ENCODE results near the gene FOCAD.

The FOCAD gene

DNA sequence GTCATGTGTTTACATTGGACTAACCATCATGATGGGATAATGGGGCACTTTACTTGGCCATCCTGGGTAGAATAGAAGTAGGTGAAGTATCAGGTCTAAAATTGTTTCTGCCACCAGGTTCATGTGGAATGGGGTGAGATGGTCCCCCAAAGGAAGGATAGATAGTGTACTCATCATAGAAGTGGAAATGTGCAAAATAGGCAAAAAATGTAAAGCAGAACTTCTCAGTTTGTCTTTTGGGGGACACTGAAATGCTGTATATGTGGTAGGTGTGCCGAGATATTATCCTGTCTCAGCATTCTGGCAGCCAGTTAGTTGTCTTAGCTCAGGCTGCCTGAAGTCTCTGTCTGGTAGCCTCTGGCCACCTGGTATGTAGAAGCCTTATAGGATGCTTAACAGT is 107.6 kb downstream of the FOCAD start:
- DNase-seq: no peak

DNA sequence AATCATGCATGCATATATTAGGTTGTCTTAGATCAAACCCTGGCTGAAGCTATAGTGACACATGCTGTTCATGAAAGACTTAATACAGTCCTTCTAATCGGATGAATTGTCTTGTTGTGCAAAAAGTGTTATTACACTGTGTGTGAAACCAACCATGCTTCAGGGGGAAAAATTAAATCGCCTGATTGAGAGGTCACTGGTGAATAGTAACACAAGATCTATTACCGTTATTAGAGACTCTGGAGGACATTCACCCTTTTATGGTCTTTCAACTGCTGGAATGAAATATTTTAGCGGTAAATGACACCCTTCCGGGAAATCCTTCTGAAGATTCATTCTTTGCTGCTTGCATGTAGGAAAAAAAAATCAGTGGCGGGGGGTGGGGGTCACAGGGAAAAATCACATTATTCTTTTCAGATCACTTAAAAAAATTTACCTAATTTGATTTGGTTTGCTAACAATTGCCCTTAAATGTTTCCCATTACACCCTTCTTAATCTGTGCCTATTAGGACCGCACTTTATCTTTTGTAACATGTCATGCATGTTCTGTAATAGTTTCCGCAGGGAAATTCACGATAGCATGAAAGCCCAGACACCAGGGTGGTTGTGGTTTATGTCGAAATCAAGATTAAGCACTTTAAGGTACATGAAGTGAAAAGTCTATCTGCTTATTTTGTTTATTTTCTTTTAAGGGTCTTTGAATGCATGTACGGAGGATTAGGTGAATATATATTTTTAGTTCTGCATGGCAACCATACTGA is 120.6 kb downstream of the FOCAD start:
- no peak for DNase-seq

DNA sequence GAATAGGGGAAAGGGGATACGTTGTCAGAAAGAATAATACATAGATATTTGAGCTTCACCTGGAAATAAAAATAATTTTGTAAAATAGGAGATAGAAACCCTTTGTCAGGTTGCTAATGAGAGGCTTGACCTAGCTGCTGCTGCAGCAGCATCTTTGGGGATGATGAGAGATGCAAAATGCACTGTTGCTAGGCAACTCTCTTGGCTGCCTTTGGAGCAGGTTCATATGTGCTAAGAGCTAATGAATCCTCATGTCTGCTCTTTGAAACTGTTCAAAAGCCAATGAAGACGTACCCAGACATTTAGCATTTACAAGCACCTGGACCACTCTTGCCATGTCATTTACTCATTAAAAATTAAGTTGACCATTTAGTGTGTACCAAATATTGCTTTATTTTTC is 121.7 kb downstream of the FOCAD start:
- no peak for DNase-seq

DNA sequence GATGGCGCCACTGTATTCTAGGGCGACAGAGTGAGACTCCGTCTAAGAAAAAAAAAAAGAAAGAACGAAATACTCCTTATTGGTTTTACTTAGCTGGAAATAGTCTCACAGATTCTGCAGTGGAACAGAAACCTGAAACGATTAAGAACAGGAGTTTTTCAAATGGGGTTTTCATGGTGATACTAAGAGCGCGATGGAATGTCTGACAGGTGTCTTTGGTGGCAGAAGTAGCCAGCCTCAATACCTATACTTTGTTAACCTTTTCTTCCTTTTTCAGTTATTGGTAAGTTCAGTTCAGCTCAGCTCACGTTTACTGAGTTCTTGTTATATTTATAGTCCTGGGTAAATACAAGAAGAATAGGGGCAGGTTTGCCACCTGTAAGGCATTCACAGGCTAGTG is 123.9 kb downstream of the FOCAD start:
- no peak for DNase-seq

DNA sequence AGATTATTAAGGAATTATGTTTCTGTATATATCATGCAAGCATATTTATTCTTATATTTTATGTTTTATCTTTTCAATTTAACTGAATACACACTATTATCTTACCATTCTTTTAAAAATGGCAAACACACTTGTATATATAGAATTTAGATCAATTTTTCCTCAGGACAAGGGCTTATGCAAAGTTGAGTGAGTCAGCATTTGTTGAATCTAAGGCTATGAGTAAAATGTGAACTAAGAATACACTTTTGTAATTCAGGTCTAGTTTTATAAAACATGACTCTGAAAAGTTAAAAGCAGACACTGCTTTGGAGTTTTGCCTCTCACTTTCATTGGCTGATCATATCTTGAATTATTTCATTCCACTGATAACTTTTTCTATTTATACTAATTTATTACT is 127.8 kb downstream of the FOCAD start:
- no peak for DNase-seq

DNA sequence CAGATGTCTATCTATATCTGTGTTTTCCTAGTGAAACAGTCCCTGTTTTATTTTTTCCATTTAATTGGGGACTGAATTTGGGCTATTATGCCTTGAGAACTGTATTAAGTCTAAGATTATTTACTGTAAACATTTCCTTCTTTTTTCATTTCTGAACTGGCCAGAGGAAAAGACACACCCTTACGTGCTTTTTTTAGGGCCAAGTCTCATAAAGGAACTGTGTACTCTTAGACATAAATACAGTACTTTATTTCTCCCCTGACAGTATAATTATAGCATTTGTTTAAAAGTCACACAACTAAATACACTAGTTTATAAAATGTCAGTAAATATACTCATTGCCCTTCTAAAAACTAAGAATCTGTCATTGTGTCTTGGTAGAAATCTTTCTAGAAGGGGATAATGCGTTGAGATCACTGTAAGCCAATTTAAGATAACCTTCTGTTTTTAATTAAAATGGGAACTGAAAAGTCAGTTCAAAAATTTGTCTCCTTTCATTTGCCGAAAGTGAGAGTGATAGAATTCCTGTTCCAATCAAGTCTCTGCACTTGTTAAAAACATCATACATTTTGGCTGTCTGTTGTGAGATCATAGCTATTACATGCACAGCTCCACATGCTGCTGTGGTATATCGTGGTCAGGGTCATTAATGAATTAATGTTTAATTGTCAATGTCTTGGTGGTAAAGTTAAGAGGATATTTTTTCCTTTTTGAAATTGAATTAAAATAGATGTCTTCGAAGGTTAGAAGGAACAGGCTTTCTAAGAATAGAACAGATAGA is 132.1 kb downstream of the FOCAD start:
- no peak for DNase-seq

DNA sequence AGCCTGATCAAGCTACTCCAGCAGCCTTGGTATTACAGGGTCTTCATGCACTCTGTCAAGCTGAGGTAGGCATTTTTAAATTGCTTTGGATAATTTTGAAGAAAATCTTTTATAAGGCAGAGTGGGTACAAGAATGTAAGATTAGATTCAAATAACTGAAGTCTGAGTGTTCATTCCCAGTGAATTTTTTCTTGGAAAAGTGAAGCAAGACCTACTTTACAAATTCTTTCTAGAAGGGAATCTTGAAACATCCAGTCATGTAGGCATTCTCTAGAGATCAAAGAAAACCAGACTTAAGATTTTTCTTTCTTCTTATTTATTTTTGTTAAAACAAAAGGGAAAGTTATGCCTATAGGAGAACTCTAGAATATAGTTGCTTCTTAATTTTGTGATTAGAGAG is 139.0 kb downstream of the FOCAD start:
- DNase-seq: no peak

DNA sequence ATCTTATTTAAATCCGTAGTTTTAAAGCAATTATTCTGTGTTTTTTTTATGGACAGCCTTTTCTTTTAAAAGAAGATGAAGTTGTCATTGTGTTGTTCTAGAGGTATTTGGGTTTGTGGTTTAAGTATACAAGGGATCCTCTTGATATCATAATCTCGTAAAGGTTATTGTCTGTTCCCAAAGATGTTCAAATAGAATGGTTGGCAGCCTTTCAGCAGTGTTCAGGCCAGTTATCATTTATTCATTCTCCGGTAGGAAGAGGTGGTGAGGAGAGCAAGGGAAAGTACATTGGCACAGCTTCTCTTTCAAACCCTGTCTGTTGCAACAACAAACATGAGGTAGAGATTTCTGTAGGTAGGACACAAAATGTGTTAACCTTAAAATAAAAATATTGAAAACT is 147.0 kb downstream of the FOCAD start:
- DNase-seq: no peak

DNA sequence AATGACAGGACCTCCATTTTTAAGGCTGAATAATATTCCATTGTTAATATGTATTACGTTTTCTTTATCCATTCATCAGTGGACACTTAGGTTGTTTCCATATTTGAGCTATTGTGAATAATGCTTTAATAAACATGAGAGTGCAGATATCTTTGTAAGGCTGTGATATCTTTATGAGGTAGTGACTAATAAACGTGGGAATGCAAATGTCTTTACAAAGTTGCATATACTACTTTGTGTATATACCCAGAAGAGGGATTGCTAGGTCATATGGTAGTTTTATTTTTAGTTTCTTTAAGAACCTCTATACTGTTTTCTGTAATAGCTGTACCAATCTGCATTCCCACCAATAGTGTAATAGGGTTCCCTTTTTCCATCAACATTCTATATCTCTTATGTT is 148.7 kb downstream of the FOCAD start:
- DNase-seq: no peak

DNA sequence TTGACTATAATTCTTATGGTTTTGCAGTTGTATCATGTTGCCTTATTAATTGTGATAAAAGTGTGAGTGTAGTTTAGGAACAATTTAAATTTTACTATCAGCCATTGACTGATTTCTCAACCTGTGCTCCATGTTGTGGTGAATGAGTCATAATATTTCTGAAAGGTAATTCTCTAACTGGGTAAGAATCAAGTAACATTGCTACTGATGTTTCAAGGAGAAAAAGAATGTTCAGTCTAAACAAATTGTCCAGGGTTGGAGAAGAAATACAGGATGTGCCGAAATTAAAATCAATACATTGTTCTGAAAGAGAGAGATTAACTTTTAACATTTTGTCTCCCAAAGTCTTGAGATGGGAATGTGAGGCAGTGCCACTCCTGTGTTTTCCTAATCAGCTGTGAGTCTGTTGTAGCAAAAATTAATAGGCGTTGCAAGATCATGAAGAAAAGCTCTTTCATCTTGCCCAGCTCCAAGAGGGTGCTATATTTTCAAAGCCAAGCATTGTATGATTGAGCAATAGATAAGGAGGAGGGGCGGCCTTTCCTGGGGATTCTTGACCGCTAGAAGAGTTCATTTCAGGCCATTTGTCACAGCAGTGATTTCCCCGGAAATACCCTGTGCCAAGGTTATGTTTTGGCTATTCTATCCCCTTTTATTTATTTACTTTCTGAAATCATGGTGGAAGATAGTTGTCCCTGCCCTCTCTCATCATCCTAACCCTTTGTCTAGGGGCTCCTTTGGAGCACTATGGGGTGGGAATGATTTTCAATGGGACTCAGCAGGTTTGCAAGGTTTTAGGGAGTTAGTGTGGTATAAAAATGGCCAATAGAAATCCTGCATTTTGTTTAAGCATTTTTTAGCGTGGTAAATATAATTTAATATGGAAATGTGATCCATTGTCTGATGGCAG is 151.6 kb downstream of the FOCAD start:
- no peak for DNase-seq

DNA sequence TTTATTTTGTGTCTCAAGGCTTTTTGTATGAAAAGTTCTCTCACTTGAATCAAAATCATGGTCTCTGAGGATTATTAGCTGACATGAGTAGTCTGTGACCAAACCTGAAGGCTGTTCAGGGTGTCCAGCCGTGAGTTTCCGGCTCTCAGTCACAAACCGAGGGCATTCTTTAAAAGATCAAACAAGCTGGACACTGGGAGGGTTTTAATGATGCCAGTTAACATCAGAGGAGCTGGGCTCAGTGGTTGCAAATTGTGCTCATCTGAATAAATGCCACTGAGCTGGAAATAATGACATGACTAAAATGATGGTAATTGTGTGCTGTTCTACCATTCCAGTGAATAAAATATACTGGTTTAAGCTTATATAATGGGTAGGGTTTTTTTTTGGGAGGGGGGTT is 153.1 kb downstream of the FOCAD start:
- DNase-seq: no peak

DNA sequence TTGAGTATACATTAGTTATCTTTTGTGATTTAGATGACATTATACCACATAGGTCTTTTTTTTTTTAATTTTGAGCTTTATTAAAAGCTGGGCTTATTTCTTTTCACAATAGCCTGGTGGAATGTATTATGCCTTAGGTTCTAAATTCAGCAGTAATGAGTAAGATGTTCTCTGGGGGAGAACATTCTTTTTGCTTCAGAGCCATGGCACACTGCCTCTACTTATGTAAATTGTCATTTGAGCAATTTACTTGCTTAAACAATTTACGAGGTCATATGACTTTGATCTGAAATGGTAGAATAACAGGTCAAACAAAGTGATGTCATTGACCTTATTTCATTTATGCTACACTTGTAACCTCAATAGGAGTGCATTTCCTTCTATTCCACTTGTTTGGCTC is 154.2 kb downstream of the FOCAD start:
- no peak for DNase-seq

DNA sequence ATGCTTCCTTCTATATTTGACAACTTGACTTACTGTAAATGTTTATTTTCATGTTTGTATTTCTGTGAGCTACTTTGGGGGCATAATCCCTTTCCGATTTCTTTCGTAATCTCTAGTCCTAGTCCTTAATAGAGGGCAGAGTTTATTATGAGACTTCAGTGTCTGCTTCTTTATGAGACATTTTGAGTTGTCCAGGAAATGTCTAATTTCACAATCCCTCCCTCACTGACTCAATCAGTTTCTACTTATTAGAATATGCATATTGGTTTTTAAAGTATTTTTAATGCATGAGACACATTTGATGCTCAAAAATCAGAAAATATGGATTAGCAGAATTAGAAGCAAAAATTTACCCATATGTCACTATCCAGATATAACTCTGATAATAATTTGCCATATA is 160.9 kb downstream of the FOCAD start:
- no peak for DNase-seq

DNA sequence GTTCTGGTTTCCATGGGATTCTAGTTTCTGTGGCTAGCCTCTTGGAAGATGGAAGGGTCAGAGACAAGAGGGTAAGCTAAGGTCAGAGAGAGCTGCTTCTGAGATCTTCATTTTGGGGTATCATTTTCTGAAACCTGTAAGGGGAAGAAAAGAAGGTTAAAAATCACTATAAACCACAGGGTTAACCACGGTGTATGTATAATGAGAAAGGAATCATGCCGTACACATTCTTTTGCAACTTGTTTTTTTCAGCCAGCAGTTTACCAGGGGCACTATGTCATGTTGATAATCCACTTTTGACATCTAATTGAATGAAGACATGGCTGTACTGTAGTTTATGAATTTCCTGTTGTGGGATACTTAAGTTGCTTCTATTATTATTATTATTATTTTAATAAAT is 164.4 kb downstream of the FOCAD start:
- DNase-seq: no peak

DNA sequence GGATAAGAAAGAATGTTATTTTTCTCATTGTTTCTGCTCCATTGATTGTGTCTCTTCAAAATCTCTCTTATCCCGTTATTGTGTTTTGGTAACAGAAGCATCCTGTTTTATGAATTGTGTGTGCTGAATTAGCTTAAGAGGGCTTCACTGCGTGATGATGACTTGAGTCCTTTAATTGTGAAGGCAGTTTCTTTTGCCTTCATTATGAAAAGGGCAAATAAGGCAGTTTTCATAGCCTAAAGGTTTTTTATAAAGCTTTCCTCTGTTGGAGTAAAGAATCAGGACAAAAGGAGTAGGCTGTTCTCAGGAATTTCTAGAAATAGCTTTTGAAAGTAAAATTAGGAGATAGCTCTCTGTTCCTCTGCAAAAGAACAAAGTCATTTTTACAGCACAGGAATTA is 169.8 kb downstream of the FOCAD start:
- no peak for DNase-seq

DNA sequence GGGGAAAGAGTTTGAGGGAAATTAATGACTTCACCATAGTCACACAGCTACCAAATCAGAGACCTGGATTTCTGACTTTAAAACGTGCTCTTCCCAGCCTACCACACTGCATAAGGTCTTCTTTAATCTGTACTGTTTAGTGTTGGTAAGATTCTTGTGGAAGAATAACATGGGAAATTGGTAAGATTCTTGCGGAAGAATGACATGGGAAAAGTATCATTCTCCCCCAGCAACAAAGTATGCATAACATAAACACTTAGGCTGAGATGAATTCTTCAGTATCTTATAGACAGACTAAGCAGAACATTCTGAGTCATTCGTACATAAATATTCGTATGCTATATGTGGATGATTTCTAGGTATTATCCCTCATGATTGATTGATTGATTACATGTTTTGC is 170.4 kb downstream of the FOCAD start:
- no peak for DNase-seq

DNA sequence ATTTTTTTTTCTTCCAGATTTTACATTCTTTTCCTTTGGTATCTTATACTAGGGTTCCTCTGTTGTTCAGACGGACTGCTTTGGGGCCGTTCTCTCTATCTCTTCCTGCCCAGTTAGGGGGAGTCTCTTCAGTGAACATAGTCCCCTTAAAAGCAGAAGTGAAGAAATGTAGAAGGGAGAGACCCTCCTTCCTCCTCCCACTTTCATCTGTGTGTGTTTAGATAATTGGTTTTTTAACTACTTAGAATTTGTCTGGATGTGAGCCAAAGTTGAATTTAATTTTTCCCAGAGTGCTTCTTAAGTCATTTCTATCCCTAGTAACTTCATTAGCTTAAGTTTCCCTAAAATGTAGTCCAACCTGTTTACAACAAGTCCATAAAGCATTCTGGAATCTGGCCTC is 179.9 kb downstream of the FOCAD start:
- DNase-seq: no peak

DNA sequence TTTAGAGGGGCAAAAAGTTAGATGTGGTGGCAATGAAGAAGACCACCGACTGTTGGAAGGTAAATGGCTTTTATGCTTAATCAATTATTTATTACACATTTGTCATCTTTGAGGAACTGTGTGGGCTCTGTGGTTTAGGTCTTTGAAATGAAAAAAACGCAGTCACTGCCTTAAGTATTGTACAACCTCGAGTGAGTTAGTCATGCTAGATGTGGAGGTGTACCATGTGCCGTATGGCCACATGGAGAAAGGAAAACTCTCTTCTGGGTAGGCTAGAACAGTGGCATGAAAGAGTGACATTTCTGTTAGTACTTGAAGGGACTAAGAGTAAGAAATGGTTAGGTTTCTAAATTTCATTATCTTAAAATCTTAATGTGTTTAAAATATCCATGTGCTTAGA is 181.3 kb downstream of the FOCAD start:
- DNase-seq: no peak

DNA sequence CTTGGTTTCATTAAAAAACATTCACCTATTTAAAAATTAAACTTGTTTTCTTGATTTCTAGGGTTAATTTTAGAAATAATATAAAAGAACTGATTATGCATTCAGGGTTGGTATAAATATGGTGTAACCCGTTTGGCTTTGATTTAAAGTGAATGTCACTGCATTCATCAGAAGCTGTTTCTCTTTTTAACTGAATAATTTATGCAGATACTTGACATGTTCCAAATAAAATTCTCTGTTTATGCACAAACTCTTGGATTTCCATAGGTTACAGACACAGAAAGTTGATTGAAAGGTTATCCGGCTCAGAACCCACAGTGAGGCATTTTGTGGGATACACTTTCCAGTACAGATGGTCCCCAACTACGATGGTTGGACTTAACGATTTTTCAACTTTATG is 186.1 kb downstream of the FOCAD start:
- DNase-seq: no peak

DNA sequence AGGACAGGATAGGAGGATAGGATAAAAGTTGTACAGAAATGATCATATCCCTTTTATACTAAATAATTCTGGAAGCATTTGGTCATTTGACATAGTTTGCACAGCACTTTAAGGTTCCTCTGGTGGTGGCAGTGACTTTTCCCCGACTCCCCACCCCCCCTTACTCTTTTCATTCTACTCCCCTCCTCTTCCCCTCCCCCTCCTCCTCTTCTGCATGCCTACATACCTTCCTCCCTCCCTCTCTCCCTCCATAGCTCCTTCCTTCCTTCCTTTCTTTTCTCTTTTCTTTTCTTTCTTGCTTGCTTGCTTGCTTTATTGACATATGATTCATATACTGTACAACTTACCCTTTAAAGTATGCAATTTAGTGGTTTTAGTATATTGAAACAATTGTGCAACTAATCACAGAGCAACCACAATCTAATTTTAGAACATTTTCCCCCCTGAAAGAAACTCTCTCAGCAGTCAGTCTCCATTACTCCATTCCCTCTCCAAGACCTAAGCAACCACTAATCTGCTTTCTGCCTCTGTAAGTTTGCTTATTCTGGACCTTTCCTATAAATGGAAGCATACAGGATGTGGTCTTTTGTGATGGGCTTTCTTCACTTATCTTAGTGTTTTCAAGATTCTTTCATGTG is 188.4 kb downstream of the FOCAD start:
- no peak for DNase-seq

DNA sequence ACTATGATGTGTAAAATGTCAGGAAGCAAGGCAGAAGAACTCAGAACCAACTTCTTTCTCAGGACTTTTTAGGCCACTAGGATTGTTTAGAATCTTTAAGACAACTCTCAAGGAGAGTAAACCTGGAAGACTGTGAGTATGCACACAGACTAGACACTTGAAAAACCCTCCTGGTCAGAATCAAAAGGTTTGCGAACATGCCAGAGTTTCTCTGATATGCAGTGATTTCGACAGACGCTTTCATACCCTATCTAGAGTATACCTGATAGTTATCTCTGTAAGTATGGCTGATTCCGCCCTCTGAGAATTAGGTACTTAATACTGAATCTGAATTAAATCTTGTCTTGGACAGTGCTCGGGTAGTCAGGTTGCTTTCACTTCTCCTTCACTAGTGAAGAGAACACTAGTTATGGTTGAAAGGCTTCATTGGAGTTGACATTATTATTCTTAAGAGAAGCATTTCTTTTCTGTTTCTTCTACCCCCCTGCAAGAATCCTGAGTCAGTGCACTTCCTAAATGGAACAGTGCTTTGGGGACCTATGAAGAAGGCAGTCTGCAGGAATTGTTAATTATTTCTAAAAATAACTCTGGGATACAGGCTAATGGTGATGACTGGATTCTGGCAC is 189.3 kb downstream of the FOCAD start:
- DNase-seq: no peak

DNA sequence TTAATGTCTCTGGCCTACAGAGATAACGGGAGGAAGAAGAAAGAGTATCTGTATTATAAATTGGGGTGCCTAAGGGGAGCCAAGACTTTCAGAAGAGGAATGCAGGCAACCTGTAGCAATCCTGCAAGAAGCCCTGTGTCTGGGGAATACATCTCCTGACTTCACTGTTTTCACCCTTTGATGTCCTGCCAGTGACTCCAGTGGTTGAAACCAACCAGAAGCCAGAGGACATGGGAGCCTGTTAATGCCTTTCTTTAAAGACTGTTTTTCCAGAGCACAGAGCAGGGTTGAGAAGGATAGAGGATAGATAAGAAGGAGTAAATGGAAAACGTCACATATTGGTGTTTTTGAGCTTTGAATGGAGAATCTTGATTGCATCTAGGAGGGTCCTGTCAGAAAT is 196.2 kb downstream of the FOCAD start:
- DNase-seq: no peak

DNA sequence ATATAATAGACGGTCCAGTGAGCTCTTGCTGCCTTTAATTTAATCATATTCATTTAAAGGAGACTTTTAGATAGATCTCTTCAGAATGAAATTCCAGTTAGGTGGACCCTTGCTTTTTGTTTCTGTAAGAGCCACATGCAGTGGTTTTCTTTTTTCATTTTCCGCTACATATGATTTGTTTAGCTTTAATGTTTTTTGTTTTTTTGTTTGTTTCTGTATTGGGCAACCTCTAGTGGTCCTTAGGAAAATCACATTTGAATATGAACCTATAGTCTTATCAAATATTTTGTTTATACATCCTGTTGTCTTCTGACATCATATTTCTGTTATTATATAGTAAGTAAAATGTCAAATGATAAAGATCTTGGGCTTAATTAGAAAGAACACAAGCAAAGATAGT is 196.6 kb downstream of the FOCAD start:
- no peak for DNase-seq

All from activated T-cell treated with anti-CD3 and anti-CD28 coated beads, Interleukin-2, amount 50 U/mL, for 48 hours (primary cell).